OCI-LY7 (cell line): ENCODE measurements around the gene HTD2. TPM values are rescaled to one million over a fixed set of nuclear protein-coding genes. Genes with fewer than 3 reads are reported as not detected.

ENCODE experiments used
- BruUV-seq: library from RNA; stranded (reverse); fragments of 400-500 nt; replicated peaks from 2 replicates; lab custom pipeline; 2021; lab: Mats Ljungman, UMichigan
- CTCF ChIA-PET: fragments of 300-600 bp; sonication (Branson Sonifier 250); formaldehyde crosslinking; loops from one replicate; lab custom pipeline; 2022; ENCODE audit warnings: antibody characterized with exemption; ENCODE audit not compliant: unreplicated experiment; lab: Charles Lee
- POLR2A ChIA-PET: fragments of 300-600 bp; sonication (Branson Sonifier 250); formaldehyde crosslinking; loops from one replicate; lab custom pipeline; 2022; ENCODE audit warnings: antibody characterized with exemption; lab: Charles Lee
- DNase-seq: peaks from one replicate; pipeline ENCODE4 v3.0.0-alpha.2; 2015; ENCODE audit warnings: low spot score
- H2AFZ ChIP-seq: fragments of 200-600 bp; sonication (generic), shearing (Covaris generic); 2 replicates; pipeline ENCODE4 v1.6.1; 2014; ENCODE audit warnings: mild to moderate bottlenecking, antibody characterized with exemption, low read length, moderate library complexity
- H3K27ac ChIP-seq: fragments of 200-600 bp; sonication (generic); 2 replicates; pipeline ENCODE4 v1.5.1; 2014; ENCODE audit warnings: mixed run types, low read depth, mild to moderate bottlenecking, moderate library complexity, low read length, inconsistent platforms; ENCODE audit not compliant: poor library complexity, severe bottlenecking
- H3K36me3 ChIP-seq: fragments of 200-600 bp; sonication (generic); 2 replicates; pipeline ENCODE4 v1.6.1; 2014; ENCODE audit warnings: mild to moderate bottlenecking, antibody characterized with exemption, low read length, moderate library complexity, mixed read lengths; ENCODE audit not compliant: insufficient read depth
- H3K4me1 ChIP-seq: fragments of 200-600 bp; sonication (generic); 2 replicates; pipeline ENCODE4 v1.5.1; 2014; ENCODE audit warnings: mild to moderate bottlenecking, low read length; ENCODE audit not compliant: insufficient read depth, poor library complexity, severe bottlenecking
- H3K4me2 ChIP-seq: fragments of 200-600 bp; sonication (generic); 2 replicates; pipeline ENCODE4 v1.6.1; 2014; ENCODE audit warnings: mild to moderate bottlenecking, low read length
- H3K4me3 ChIP-seq: fragments of 200-600 bp; sonication (generic); 2 replicates; pipeline ENCODE4 v1.5.1; 2014; ENCODE audit warnings: mild to moderate bottlenecking, low read depth, low read length; ENCODE audit not compliant: poor library complexity, severe bottlenecking
- H3K79me2 ChIP-seq: fragments of 200-600 bp; sonication (generic); 2 replicates; pipeline ENCODE4 v1.6.1; 2016; ENCODE audit warnings: low read depth, mild to moderate bottlenecking, low read length, moderate library complexity, mixed read lengths; ENCODE audit not compliant: insufficient read depth
- H3K9me2 ChIP-seq: fragments of 200-600 bp; sonication (generic); 2 replicates; pipeline ENCODE4 v1.6.1; 2016; ENCODE audit warnings: mild to moderate bottlenecking, low read length, mixed read lengths; ENCODE audit not compliant: insufficient read depth
- H3K9me3 ChIP-seq: fragments of 200-600 bp; sonication (generic); 2 replicates; pipeline ENCODE4 v1.6.1; 2014; ENCODE audit warnings: mild to moderate bottlenecking, mixed run types, low read length, mixed read lengths
- H4K20me1 ChIP-seq: fragments of 200-600 bp; sonication (generic); 2 replicates; pipeline ENCODE4 v1.6.1; 2014; ENCODE audit warnings: mild to moderate bottlenecking, antibody characterized with exemption, low read length, moderate library complexity, mixed read lengths; ENCODE audit not compliant: insufficient read depth
- EZH2phosphoT487 ChIP-seq: fragments of 200-600 bp; sonication (generic); IDR thresholded peaks from 2 replicates; pipeline ENCODE4 v1.6.1; 2018; ENCODE audit warnings: low read depth, borderline replicate concordance, mild to moderate bottlenecking, mixed run types, antibody characterized with exemption, low read length, moderate library complexity, mixed read lengths
- intact Hi-C: fragments of 100-400 bp; cut with micrococcal nuclease; formaldehyde crosslinking; loops from one replicate; pipeline ENCODE4 v1.10.0; 2022; ENCODE audit not compliant: unreplicated experiment
- total RNA-seq, 2 experiments: library from RNA; depleted of rRNA in 1 of 2; stranded (reverse); fragments of >200 nt in 1 of 2; shearing (Covaris generic) in 1 of 2; gene quantifications; 2 replicates each; pipeline ENCODE4 v1.2.3, GENCODE V29; 2014 to 2022
- TF ChIP-seq, protein P1 (sequence below): fragments of 200-600 bp; sonication (generic); conservative IDR thresholded peaks from 2 replicates; pipeline ENCODE4 v1.5.1; 2014; ENCODE audit warnings: mild to moderate bottlenecking, antibody characterized with exemption, low read length, moderate library complexity, mixed read lengths

The HTD2 gene
- total RNA-seq, 2 experiments from 2014 or later, result 10.0 to 13.0 TPM

DNA sequence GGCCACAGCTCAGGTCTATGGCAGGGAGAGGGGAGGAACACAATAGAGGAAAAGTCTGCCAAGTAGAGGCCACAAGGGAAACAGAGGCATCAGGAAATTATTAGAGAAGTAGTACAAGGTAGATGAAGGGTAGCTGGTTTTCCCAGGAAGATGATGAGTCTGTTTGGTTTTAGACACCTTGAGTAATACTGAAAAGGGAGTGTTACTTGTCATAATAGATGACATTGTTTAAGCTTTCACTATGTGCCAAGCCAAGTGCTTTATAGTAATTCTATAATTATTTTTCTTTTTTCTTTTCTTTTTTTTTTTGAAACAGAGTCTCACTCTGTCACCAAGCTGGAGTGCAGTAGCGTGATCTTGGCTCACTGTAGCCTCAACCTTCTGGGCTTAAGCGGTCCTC, 40.0 kb downstream of the HTD2 start:
- H3K4me3 ChIP-seq, result no peak overlapping the region
- TF ChIP-seq, protein P1, sequence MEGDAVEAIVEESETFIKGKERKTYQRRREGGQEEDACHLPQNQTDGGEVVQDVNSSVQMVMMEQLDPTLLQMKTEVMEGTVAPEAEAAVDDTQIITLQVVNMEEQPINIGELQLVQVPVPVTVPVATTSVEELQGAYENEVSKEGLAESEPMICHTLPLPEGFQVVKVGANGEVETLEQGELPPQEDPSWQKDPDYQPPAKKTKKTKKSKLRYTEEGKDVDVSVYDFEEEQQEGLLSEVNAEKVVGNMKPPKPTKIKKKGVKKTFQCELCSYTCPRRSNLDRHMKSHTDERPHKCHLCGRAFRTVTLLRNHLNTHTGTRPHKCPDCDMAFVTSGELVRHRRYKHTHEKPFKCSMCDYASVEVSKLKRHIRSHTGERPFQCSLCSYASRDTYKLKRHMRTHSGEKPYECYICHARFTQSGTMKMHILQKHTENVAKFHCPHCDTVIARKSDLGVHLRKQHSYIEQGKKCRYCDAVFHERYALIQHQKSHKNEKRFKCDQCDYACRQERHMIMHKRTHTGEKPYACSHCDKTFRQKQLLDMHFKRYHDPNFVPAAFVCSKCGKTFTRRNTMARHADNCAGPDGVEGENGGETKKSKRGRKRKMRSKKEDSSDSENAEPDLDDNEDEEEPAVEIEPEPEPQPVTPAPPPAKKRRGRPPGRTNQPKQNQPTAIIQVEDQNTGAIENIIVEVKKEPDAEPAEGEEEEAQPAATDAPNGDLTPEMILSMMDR, result no peak
- no peak for TF ChIP-seq EZH2phosphoT487

DNA sequence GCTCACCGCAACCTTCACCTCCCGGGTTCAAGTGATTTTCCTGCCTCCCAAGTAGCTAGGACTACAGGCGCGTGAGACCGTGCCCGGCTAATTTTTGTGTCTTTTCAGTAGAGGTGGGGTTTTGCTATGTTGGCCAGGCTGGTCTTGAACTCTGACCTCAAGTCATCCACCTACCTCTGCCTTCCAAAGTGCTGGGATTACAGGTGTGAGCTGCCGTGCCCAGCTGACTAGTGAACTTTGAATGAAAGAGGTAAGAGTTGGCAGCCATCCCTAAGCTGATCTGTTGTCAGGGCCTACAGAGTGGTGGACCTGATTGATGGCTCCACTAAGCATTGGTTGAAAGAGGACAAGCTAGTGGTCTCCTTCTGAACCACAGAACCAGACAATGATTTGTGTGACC, 41.7 kb downstream of the HTD2 start:
- no peaks in the 10 kb centered on the region for H3K9me2 ChIP-seq
- ChIA-PET POLR2A (interaction anchor here (1.1 to 19.4 kb wide), 3 partner anchors 3 to 17 kb away, joined by 3 to 711 read pairs (median 711); partner anchors contain the start of gene PXK), CTCF (interaction anchor here (1.0 to 1.2 kb wide), 2 partner anchors 9 to 81 kb away, joined by 3 to 7 read pairs; no protein-coding TSS in a partner anchor)
- H3K9me3 ChIP-seq, result no peaks in the 10 kb centered on the region
- H3K4me1 ChIP-seq, result peaks cover 98% of the 10 kb centered on the region
- no peak for DNase-seq
- no peak for TF ChIP-seq EZH2phosphoT487
- TF ChIP-seq, protein P1, result no peak
- H3K36me3 ChIP-seq, result peaks cover 64% of the 10 kb centered on the region
- H3K79me2 ChIP-seq, result peaks cover 85% of the 10 kb centered on the region
- H3K4me2 ChIP-seq, result peak overlapping the region; percentile 85
- no peaks in the 10 kb centered on the region for H4K20me1 ChIP-seq
- no peak overlapping the region for H2AFZ ChIP-seq
- peak overlapping the region; percentile 2 for H3K4me3 ChIP-seq
- intact Hi-C loops, result loop anchor here (1.0 kb wide), 1 partner anchor 8 kb away; no protein-coding TSS in a partner anchor
- no TSS peak for BruUV-seq
- H3K27ac ChIP-seq, result peak overlapping the region; percentile 99

More for the DNA sequence above, 40.0 kb downstream of the HTD2 start:
- Histone ChIP-seq H3K79me2 (peaks cover 85% of the 10 kb centered on the region), H3K9me2 (no peaks in the 10 kb centered on the region), H3K4me2 (peak overlapping the region; percentile 44), H3K27ac (peak overlapping the region; percentile 51), H3K9me3 (no peaks in the 10 kb centered on the region), H3K36me3 (peaks cover 65% of the 10 kb centered on the region), H4K20me1 (no peaks in the 10 kb centered on the region), H2AFZ (no peak overlapping the region), H3K4me1 (peaks cover 98% of the 10 kb centered on the region)
- intact Hi-C loops, result no loop called here
- no TSS peak for BruUV-seq
- ChIA-PET POLR2A (interaction anchor here (0.6 to 19.4 kb wide), 3 partner anchors 5 to 14 kb away, joined by 4 to 711 read pairs (median 711); partner anchors contain the start of gene PXK), CTCF (no interaction called here)
- no peak for DNase-seq
